DMS53 treated with DMSO at 0.1 percent for 48 hours (cell line): ENCODE results near the gene SLC12A8.

ENCODE experiments used
- DNase-seq: peaks from one replicate; lab custom pipeline; 2025; ENCODE audit not compliant: unreplicated experiment; lab: John Stamatoyannopoulos, UW

The SLC12A8 gene

GRCh38 chr3:125212509-125213363 is at the start of gene SLC12A8:
TSS of gene SLC12A8 (minus strand) at chr3:125212748. CDS start at chr3:125211349, 1,399 bp downstream.
- no peak for DNase-seq

GRCh38 chr3:125262161-125262560 is 49.6 kb upstream of the SLC12A8 start:
- no peak for DNase-seq

GRCh38 chr3:125261031-125261430 is 48.5 kb upstream of the SLC12A8 start:
- no peak for DNase-seq

- no peak for DNase-seq
Observed at GRCh38 chr3:125260158-125260557, 47.6 kb upstream of the SLC12A8 start.

GRCh38 chr3:125257536-125257935 is 45.0 kb upstream of the SLC12A8 start:
- DNase-seq: no peak

GRCh38 chr3:125256675-125257074 is 44.1 kb upstream of the SLC12A8 start:
- DNase-seq: no peak

- no peak for DNase-seq
Observed at GRCh38 chr3:125250973-125251372, 38.4 kb upstream of the SLC12A8 start.

- DNase-seq: no peak
Observed at GRCh38 chr3:125246237-125246636, 33.7 kb upstream of the SLC12A8 start.

GRCh38 chr3:125245521-125245920 is 33.0 kb upstream of the SLC12A8 start:
- DNase-seq: no peak

- DNase-seq: no peak
Observed at GRCh38 chr3:125240496-125240895, 27.9 kb upstream of the SLC12A8 start.

- no peak for DNase-seq
Observed at GRCh38 chr3:125239266-125239665, 26.7 kb upstream of the SLC12A8 start.

GRCh38 chr3:125238759-125239158 is 26.2 kb upstream of the SLC12A8 start:
- no peak for DNase-seq

GRCh38 chr3:125236331-125236903 is 23.9 kb upstream of the SLC12A8 start:
- no peak for DNase-seq

- no peak for DNase-seq
Observed at GRCh38 chr3:125234831-125235230, 22.3 kb upstream of the SLC12A8 start.

GRCh38 chr3:125232401-125232800 is 19.9 kb upstream of the SLC12A8 start:
- DNase-seq: no peak

- no peak for DNase-seq
Observed at GRCh38 chr3:125231895-125232294, 19.3 kb upstream of the SLC12A8 start.

GRCh38 chr3:125229707-125230106 is 17.2 kb upstream of the SLC12A8 start:
- DNase-seq: no peak

- DNase-seq: no peak
Observed at GRCh38 chr3:125229168-125229567, 16.6 kb upstream of the SLC12A8 start.

- DNase-seq: no peak
Observed at GRCh38 chr3:125221831-125222230, 9.3 kb upstream of the SLC12A8 start.

GRCh38 chr3:125220727-125221429 is 8.3 kb upstream of the SLC12A8 start:
- no peak for DNase-seq

- DNase-seq: no peak
Observed at GRCh38 chr3:125220183-125220582, 7.6 kb upstream of the SLC12A8 start.

- DNase-seq: no peak
Observed at GRCh38 chr3:125219261-125219701, 6.7 kb upstream of the SLC12A8 start.
